Neural cell (in vitro differentiated cells): ENCODE results near the gene SAP30BP. TPM values are rescaled to one million over a fixed set of nuclear protein-coding genes. Genes with fewer than 3 reads are reported as not detected.

Experiments
- H2AFZ ChIP-seq: fragments of 200-600, 300-800 bp; sonication (generic), shearing (Covaris generic); 2 replicates; pipeline ENCODE4 v1.6.0; 2014; ENCODE audit warnings: low read depth, mild to moderate bottlenecking, antibody characterized with exemption, low read length, moderate library complexity
- H3F3A ChIP-seq: fragments of 200-600 bp; shearing (Covaris generic); 2 replicates; pipeline ENCODE4 v1.6.1; 2016; ENCODE audit warnings: mild to moderate bottlenecking, moderate library complexity, mixed read lengths, antibody characterized with exemption, low read length; ENCODE audit not compliant: insufficient read depth, poor library complexity, severe bottlenecking
- H3K27ac ChIP-seq: fragments of 200-600, 300-800 bp; sonication (generic), shearing (Covaris generic); 2 replicates; pipeline ENCODE4 v1.5.1; 2014; ENCODE audit warnings: mild to moderate bottlenecking, low read length, moderate library complexity
- H3K27me3 ChIP-seq: fragments of 300-800, 200-600 bp; sonication (generic), shearing (Covaris generic); 2 replicates; pipeline ENCODE4 v1.6.0; 2014; ENCODE audit warnings: mild to moderate bottlenecking, low read depth, low read length, moderate library complexity; ENCODE audit not compliant: insufficient read depth
- H3K36me3 ChIP-seq: fragments of 300-800, 200-600 bp; sonication (generic), shearing (Covaris generic); 2 replicates; pipeline ENCODE4 v1.5.1; 2014; ENCODE audit warnings: mild to moderate bottlenecking, antibody characterized with exemption, low read length, moderate library complexity; ENCODE audit not compliant: insufficient read depth
- H3K4me2 ChIP-seq: fragments of 300-800, 200-600 bp; sonication (generic), shearing (Covaris generic); 2 replicates; pipeline ENCODE4 v1.6.0; 2014; ENCODE audit warnings: mild to moderate bottlenecking, low read length
- H3K4me3 ChIP-seq: fragments of 300-800, 200-600 bp; sonication (generic), shearing (Covaris generic); 2 replicates; pipeline ENCODE4 v1.5.1; 2014; ENCODE audit warnings: mild to moderate bottlenecking, low read length, moderate library complexity
- H3K79me2 ChIP-seq: fragments of 200-600 bp; shearing (Covaris generic); replicated peaks from 2 replicates; pipeline ENCODE4 v1.6.0; 2014; ENCODE audit warnings: mild to moderate bottlenecking, low read length, moderate library complexity; ENCODE audit not compliant: insufficient read depth
- H3K9ac ChIP-seq: fragments of 300-800, 200-600 bp; sonication (generic), shearing (Covaris generic); 2 replicates; pipeline ENCODE4 v1.6.1; 2016; ENCODE audit warnings: mild to moderate bottlenecking, low read length, mixed read lengths
- H3K9me2 ChIP-seq: fragments of 200-600 bp; shearing (Covaris generic); 2 replicates; pipeline ENCODE4 v1.6.1; 2016; ENCODE audit warnings: mild to moderate bottlenecking, low read length, mixed read lengths; ENCODE audit not compliant: insufficient read depth
- H3K9me3 ChIP-seq: fragments of 200-600, 300-800 bp; sonication (generic), shearing (Covaris generic); 2 replicates; pipeline ENCODE4 v1.6.1; 2016; ENCODE audit warnings: mild to moderate bottlenecking, mixed run types, low read length, moderate library complexity, mixed read lengths
- H4K20me1 ChIP-seq: fragments of 200-600 bp; shearing (Covaris generic); 2 replicates; pipeline ENCODE4 v1.6.1; 2016; ENCODE audit warnings: mild to moderate bottlenecking, mixed run types; ENCODE audit not compliant: insufficient read depth
- CTCF ChIP-seq: fragments of 450-650 bp; IDR thresholded peaks from 2 replicates; pipeline ENCODE4 v1.5.1; 2014; ENCODE audit warnings: antibody characterized with exemption, mild to moderate bottlenecking, moderate library complexity; ENCODE audit not compliant: poor library complexity, severe bottlenecking
- EP300 ChIP-seq: fragments of 450-650 bp; conservative IDR thresholded peaks from 2 replicates; pipeline ENCODE4 v1.6.1; 2014; ENCODE audit warnings: antibody characterized with exemption, mild to moderate bottlenecking, moderate library complexity; ENCODE audit not compliant: poor library complexity, severe bottlenecking
- EZH2 ChIP-seq: fragments of 200-600, 300-800 bp; shearing (Covaris generic), sonication (generic); IDR thresholded peaks from 2 replicates; pipeline ENCODE4 v1.6.1; 2014; ENCODE audit warnings: antibody characterized with exemption, low read length, borderline replicate concordance, mild to moderate bottlenecking; ENCODE audit not compliant: insufficient read depth, poor library complexity, severe bottlenecking
- MXI1 ChIP-seq: fragments of 450-650 bp; conservative IDR thresholded peaks from 2 replicates; pipeline ENCODE4 v1.6.1; 2014; ENCODE audit warnings: antibody characterized with exemption, mild to moderate bottlenecking; ENCODE audit not compliant: poor library complexity, severe bottlenecking
- POLR2AphosphoS5 ChIP-seq: IDR thresholded peaks from 2 replicates; pipeline ENCODE4 v1.6.1; 2012
- RAD21 ChIP-seq: fragments of 450-650 bp; conservative IDR thresholded peaks from 2 replicates; pipeline ENCODE4 v1.6.1; 2014; ENCODE audit warnings: antibody characterized with exemption, mild to moderate bottlenecking, moderate library complexity
- REST ChIP-seq: IDR thresholded peaks from 2 replicates; pipeline ENCODE4 v1.6.1; 2012; ENCODE audit warnings: borderline replicate concordance
- SMC3 ChIP-seq: fragments of 450-650 bp; conservative IDR thresholded peaks from 2 replicates; pipeline ENCODE4 v1.6.1; 2014; ENCODE audit warnings: antibody characterized with exemption, mild to moderate bottlenecking, moderate library complexity; ENCODE audit not compliant: poor library complexity
- TAF1 ChIP-seq: IDR thresholded peaks from 2 replicates; pipeline ENCODE4 v1.6.1; 2012; ENCODE audit warnings: low read depth
- polyA plus RNA-seq: library from polyadenylated mRNA; depleted of rRNA; stranded (reverse); fragments of >200 nt; gene quantifications from 2 replicates; pipeline ENCODE4 v1.2.3, GENCODE V29; 2014

Gene SAP30BP
- polyA plus RNA-seq, 1 donor from 2014 or later: 156 TPM

GRCh38 chr17:75680431-75680830, 13.3 kb downstream of the SAP30BP start:
- Histone ChIP-seq H4K20me1 (no peaks in the 10 kb centered on the region), H3K9me2 (no peaks in the 10 kb centered on the region), H3K9me3 (no peaks in the 10 kb centered on the region), H3K4me2 (no peak overlapping the region), H3K36me3 (no peaks in the 10 kb centered on the region), H2AFZ (no peak overlapping the region), H3K27ac (no peak overlapping the region), H3K9ac (no peak overlapping the region), H3K79me2 (peaks cover 8% of the 10 kb centered on the region), H3K4me3 (no peak overlapping the region), H3K27me3 (no peaks in the 10 kb centered on the region), H3F3A (no peaks in the 10 kb centered on the region)
- TF ChIP-seq CTCF (no peak), TAF1 (no peak), RAD21 (no peak), REST (no peak), EP300 (no peak), POLR2AphosphoS5 (no peak), MXI1 (no peak), EZH2 (no peak), SMC3 (no peak)

- Histone ChIP-seq H3K4me3 (no peak overlapping the region), H3K9ac (no peak overlapping the region), H3K27me3 (no peaks in the 10 kb centered on the region), H2AFZ (no peak overlapping the region), H3K9me3 (no peaks in the 10 kb centered on the region), H3K4me2 (no peak overlapping the region), H3K27ac (no peak overlapping the region), H3K36me3 (no peaks in the 10 kb centered on the region), H3K79me2 (peaks cover 6% of the 10 kb centered on the region), H4K20me1 (no peaks in the 10 kb centered on the region), H3K9me2 (no peaks in the 10 kb centered on the region), H3F3A (no peaks in the 10 kb centered on the region)
- TF ChIP-seq REST (no peak), POLR2AphosphoS5 (no peak), EZH2 (no peak), RAD21 (no peak), EP300 (no peak), TAF1 (no peak), SMC3 (no peak), CTCF (no peak)
Measured at GRCh38 chr17:75681289-75681688, 14.2 kb downstream of the SAP30BP start.
